ENCODE data around the gene NAALADL1.
"Not testable (repeated sequence)": the region's sequence is repeated elsewhere in the genome, so short reads cannot be mapped to it uniquely, and the experiment has no call there.

NAALADL1 gene

GRCh38 chr11:65045728-65046127 is 12.6 kb downstream of the NAALADL1 start:
- DNase-seq: no peak

- no peak for DNase-seq
Observed at GRCh38 chr11:65045061-65045460, 13.3 kb downstream of the NAALADL1 start.

- no peak for DNase-seq
Observed at GRCh38 chr11:65043881-65044501, 14.4 kb downstream of the NAALADL1 start.

GRCh38 chr11:65042891-65043290 is 15.5 kb downstream of the NAALADL1 start:
- DNase-seq: no peak

- peak; percentile 91 for DNase-seq
Observed at GRCh38 chr11:65040847-65041622, 17.3 kb downstream of the NAALADL1 start, which contains the start of gene SAC3D1. Gene SAC3D1 (plus strand): TSS chr11:65041210. CDS start chr11:65041293, 83 bp downstream.

- DNase-seq: no peak
Observed at GRCh38 chr11:65040520-65040846, 17.9 kb downstream of the NAALADL1 start.

- no peak for DNase-seq
Observed at GRCh38 chr11:65036931-65037330, 21.4 kb downstream of the NAALADL1 start.

GRCh38 chr11:65035579-65035978 is 22.8 kb downstream of the NAALADL1 start:
- no peak for DNase-seq

GRCh38 chr11:65034423-65034822 is 23.9 kb downstream of the NAALADL1 start:
- no peak for DNase-seq

GRCh38 chr11:65032216-65032615 is 26.1 kb downstream of the NAALADL1 start:
- DNase-seq: no peak

- DNase-seq: peak; percentile 92
Observed at GRCh38 chr11:65027213-65028067, 30.9 kb downstream of the NAALADL1 start, which contains the start of gene SNX15. Gene SNX15 (plus strand): TSS chr11:65027439. CDS start chr11:65027538, 99 bp downstream.

- no peak for DNase-seq
Observed at GRCh38 chr11:65026810-65027209, 31.5 kb downstream of the NAALADL1 start.

- not testable (repeated sequence) for DNase-seq
Observed at GRCh38 chr11:65023502-65023901, 34.9 kb downstream of the NAALADL1 start.

- DNase-seq: no peak
Observed at GRCh38 chr11:65021509-65021908, 36.8 kb downstream of the NAALADL1 start.

GRCh38 chr11:65021003-65021402 is 37.4 kb downstream of the NAALADL1 start:
- DNase-seq: no peak

- DNase-seq: no peak
Observed at GRCh38 chr11:65019824-65020223, 38.5 kb downstream of the NAALADL1 start.

- no peak for DNase-seq
Observed at GRCh38 chr11:65017937-65018336, 40.4 kb downstream of the NAALADL1 start.

GRCh38 chr11:65016705-65017104 is 41.6 kb downstream of the NAALADL1 start:
- no peak for DNase-seq

- DNase-seq: no peak
Observed at GRCh38 chr11:65014726-65015227, 43.6 kb downstream of the NAALADL1 start.

- peak; percentile 86 for DNase-seq
Observed at GRCh38 chr11:65013888-65014725, 44.2 kb downstream of the NAALADL1 start, which contains the start of gene ARL2. Gene ARL2 (plus strand): TSS chr11:65014160. CDS start chr11:65014208, 48 bp downstream.

- peak; percentile 92 for DNase-seq
Observed at GRCh38 chr11:65013130-65013887, 45.0 kb downstream of the NAALADL1 start.
